ENCODE results near the gene ANKRD22.

The ANKRD22 gene

DNA sequence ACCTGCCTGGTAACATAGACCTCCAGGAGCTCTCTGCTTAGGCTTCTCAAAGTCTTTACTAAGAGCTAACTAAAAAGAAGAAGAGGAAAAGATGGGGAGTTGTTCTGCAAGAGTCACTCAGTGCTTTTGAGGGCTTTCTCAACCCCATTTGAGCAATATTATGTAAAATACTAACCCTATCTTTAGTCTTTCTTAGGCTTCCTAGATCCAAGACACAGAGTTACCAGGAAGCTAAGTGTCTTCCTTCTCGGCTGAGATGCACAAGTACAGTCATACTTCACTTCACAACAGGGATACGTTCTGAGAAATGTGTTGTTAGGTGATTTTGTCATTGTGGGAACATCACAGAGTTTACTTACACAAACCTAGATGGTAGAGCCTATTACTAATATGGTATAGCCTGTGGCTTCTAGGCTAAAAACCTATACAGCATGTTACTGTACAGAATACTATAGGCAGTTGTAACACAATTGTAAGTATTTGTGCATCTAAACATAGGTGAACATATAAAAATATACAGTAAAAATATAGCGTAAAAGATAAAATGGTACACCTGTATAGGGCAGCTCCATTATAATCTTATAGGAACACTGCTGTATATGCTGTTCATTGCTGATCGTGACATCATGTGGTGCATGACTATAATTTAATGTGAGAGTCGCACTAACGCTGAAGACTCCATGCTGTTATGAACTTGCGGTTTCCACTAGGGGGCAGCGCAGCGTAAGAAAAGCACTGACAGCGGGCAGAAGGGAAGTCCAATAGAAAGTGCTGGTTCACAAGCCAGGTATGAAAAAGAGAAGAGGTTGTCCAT lies 16.3 kb downstream of the ANKRD22 start:
- peak; percentile 85 for DNase-seq

GRCh38 chr10:88833723-88834122 lies 17.9 kb downstream of the ANKRD22 start:
- no peak for DNase-seq

DNA sequence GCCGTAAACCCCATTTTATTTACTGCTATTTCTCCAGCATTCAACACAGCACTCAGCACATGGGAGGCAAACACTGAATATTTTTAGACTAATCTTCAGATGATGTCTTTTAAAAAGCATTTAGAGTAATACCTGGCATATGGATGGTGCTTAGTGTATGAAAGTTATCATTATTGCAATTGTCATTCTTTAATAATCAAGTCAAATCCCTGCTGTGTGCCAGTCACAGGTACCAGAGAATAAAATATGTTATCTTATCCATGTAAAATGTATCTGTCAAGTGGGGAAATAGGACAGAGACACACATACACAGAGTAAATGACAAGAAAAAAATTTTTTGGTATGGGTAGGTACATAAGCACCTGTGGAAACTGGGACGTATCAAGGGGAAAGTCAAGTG lies 18.5 kb downstream of the ANKRD22 start:
- DNase-seq = no peak

GRCh38 chr10:88832376-88832775 lies 19.3 kb downstream of the ANKRD22 start:
- DNase-seq = no peak

- DNase-seq = no peak
These were observed 19.9 kb downstream of the ANKRD22 start for GRCh38 chr10:88831709-88832108.

DNA sequence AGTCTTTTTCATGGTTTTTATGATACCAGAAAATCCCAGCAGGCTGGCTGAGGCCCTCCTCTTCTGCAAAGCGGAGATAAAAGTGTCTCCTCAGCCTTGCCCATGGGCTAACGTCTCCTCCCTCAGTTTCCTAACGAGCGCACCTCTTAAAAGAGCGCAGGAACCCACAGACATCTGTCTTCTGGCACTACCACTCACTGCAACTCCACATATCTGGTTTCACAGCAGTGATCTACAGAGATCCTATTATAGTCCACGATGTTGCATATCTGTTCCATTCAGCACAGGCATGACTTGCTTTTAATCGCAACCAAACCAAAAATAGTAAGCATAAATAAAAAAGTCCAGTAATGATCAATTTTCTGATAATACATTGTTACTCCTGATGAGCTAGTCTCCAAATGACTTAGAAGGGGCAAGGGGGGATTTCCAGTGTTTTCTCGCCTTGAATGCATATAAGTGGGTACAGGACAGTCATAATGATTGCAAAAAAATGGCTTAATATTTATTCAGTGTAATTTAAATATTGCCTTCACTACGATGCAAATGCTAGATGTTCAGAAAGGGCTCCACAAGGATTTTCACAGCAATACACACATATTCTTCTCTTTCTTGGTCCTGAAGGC lies 20.9 kb downstream of the ANKRD22 start:
- DNase-seq = no peak

DNA sequence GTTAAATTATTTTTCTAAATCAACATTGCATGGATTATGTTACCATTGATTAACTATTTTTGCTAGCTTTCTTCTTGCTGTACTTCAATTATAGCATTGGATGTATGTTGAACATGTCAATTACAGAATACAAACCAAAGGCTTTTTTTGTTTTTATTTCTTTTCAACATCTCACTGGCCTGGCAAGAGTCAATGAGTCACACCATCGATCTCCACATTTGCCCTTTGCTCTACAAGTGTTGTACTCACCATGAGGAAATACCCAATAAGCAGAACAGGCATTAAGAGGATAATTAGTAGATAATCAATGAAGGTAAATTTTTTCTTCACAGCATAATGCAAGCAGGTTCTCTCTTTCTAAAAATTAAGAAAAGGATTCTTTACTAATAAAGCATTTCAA lies 23.3 kb downstream of the ANKRD22 start:
- DNase-seq = no peak

DNA sequence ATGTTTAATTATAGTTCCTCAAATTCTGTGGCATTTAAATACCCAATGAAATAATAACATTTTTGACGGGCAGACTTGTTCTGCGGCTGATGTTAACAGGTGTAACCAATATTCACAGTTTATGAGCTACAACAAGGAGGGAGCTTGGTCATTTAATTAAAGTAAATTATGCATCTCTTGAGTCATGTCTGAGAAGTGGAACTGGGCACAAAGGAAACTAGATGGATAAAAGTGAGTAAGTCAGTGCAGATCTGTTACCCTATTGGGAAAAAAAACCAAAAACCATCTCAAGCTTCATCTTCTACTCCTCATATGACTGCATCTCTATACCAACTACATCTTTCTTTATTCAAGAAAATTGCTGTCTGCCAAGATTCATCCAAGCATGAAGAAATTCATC lies 24.0 kb downstream of the ANKRD22 start:
- no peak for DNase-seq

DNA sequence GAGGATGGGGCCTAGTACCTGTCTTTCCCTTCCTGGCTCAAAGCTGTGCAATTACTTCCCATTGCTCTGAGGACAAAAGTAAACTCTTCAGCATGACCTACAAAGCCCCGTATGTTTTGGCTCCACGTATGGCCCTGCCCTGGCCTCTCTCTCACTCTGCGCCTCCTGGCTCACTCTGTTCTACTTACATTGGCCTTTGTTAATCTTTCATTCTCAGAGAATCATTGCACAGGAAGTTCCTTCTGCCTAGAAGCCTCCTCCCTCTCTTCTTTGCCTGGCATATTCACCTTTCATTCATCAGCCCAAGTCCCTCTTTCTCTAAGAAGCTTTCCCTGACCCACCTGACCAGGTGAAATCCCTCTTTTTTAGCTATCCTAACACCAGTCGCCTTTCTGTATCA lies 25.3 kb downstream of the ANKRD22 start:
- DNase-seq = no peak

DNA sequence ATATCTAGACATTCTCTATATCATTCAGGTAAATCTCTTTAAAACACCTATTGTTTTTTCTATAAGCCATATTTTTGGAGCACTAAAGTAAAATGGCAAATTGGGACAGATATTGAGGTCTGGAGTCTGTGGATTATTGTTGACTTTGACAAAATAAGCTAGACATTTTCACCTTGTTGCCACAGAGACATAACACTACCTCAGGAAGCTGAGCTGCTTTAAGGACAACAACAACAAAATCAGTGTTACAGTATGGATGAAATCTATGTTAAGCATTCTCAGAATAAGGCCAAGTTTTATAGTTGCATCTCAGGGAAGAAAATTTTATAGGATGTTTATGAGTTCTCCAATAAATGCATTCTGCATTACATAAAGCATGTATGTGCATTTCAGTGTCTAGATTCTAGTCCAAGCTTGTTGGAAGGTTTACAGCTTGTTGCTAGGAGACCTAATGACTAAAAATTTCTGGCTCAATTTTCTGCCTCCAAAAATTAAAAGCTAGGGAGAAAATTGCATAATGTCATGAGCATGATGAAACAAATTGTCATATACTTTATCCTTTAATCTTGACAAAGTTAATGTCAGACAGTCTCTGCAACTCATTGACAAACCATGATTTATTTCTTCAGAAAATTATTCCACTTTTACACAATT lies 30.8 kb downstream of the ANKRD22 start:
- DNase-seq = no peak

- DNase-seq = no peak
These were observed 32.4 kb downstream of the ANKRD22 start for GRCh38 chr10:88819290-88819689.

- no peak for DNase-seq
These were observed 38.4 kb downstream of the ANKRD22 start for GRCh38 chr10:88813200-88813599.

DNA sequence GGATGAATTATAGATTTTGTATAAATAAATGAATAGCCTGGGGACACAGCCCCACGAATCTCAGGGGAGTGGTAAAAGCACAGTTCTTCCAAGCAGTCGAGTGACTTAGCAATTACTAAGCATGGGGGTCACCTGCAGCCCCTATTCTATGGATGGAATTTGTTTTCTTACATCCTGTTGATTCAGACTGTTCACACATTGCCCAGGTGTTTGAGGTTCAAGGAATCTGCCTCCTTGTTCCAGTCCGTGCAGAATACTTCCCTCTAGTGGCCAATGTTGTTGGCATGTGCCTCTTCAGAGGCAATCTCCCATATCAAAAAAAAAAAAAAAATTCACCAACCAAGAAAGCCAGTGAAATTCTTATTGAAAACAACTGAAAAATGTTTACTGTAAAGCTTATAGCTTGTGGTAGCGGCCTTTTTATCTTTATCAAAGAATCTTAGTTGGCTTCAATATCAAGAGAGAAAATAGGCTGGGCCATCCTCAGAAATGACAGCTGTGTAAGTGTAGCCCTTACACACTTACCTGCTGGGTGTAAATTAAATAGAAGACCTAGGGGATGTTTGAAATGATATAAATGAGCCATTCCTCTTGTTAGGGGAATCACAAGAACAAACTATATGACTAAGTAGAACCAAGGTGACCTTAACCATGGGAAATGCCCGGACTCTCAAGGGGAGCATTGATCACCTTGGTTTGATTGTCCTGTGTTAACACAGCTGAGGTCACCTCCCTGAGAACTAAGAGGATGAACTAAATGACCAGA lies 41.3 kb downstream of the ANKRD22 start:
- DNase-seq = peak; percentile 57

DNA sequence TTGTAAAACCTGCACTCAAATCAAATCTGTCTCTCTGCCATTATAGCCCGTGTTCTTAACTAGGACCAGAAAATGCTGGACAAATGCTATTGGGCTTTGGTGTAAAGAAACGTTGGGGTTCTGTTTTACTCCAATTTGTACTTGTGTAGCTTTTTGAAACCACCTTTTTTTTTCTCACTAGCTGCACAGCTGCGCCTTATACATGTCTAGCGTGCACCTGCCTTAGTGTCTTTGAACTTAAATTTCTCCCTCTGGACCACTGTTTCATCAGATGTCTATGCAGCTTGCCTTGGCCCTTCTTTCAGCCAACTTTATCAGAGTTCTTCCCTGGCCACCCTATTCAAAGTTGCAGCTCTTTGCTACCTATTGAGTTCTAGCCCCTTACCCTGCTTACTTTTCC lies 42.0 kb downstream of the ANKRD22 start:
- DNase-seq = no peak

- DNase-seq = no peak
These were observed 45.7 kb downstream of the ANKRD22 start for GRCh38 chr10:88805924-88806323.

- DNase-seq = no peak
These were observed 46.3 kb downstream of the ANKRD22 start for GRCh38 chr10:88805361-88805760.

GRCh38 chr10:88804083-88804812 lies 47.4 kb downstream of the ANKRD22 start:
- no peak for DNase-seq

DNA sequence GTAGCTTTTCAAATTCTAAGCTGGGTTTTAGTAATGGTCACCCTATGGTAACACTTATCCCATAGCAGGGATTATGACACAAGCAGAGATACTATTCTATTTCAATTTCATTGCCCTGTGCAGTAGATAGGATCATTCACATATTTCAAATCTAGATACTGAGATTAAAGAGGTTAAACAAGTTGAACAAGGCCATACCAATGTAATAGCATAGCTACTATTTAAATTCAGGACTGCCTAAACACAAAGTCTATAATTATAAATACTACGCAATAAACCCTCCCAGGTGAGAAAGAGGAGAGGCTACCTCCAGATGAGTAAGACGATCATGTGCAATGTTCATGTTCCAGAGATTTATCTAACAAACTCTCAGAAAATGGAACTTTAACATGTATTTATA lies 48.0 kb downstream of the ANKRD22 start:
- DNase-seq = no peak

DNA sequence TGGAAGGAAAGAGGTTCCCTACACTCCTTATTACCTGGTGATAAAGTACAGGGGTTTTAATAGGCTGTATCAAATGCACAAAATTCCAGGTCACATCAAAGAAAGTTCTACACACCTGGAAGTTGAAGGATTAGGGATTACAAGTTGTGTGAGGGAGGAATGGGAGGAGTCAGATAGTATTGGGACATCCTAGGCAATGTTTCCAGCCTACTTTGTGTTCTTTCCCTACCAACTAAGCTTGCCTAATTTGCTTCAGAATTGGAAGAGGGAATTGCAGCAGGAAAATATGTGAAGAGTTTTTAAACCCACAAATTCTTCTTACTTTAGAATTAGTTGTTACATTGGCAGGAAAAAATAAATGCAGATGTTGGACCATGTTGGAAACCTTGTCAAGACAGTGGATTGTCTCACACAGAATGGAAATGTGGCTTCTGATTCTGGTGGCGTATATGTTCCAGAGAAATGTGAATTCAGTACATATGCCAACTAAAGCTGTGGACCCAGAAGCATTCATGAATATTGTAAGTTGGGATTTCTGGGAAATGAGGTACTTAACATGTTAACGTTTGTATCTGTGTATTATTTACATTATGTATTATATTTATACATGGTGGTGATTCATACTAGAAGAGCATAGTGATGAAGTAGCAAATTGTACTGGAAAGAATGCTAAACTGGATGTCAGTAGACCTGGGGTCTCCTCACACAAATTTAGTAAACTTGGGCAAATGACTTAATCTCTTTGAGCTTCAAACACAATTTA lies 48.9 kb downstream of the ANKRD22 start, which contains the start of gene LIPM:
TSS of gene LIPM (plus strand) at position 208 of the 763 bp plus-strand sequence. CDS start at position 375, 167 bp downstream.
- no peak for DNase-seq

DNA sequence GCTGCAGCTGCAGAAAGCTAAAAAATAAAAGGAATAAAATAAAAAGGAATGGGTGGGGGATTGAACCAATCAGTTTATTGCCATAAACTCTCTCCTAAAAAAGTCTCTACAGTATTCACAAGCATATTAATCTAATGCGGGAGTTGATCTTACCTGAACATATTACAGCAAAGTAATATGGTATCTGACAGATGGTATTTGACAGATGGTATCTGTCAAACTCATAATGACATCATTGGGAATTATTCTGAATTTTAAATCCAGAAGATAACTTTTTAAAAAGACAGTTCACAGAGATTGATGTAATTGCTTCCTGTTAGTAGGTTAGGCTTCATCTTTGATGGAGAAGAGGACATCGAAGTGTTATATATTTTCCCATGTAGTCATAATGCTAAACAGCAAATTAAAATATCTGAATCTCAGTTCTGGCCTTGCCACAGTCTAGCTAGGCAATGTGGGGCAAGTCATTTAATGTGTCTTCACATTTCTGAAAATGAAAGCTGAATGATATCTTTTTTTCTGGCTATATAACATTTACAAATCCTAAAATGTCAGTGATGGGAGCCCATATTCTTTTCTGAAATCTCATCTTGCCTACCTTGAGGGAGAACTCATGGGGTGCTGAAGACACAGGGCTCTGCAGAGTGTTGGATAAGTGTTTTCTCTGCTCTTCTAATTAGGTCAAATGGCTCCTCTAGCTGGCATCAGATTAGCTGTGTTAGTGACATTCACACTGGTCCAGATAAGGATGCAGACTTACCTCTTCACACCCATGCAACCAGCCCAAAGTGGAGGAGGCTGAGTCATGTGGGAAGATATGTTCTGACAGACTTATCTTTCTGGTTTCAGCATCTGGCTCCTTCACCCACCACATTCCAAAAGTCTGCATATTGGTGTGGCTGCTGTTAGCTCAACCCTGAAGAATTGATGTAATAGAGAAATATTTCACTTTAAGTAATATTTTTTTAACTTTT lies 51.2 kb downstream of the ANKRD22 start:
- peak; percentile 1 for DNase-seq
